ENCODE data around the gene PEX3.
"Not testable (repeated sequence)": the region's sequence is repeated elsewhere in the genome, so short reads cannot be mapped to it uniquely, and the experiment has no call there.

The PEX3 gene

GRCh38 chr6:143450453-143451371 is at the start of gene PEX3, which contains the start of gene ADAT2:
PEX3 (plus strand) TSS chr6:143450805; CDS start chr6:143451043, 238 bp downstream.
ADAT2 (minus strand) TSS chr6:143450695; CDS start chr6:143450658, 37 bp downstream.
- peak; percentile 96 for DNase-seq (ENCODE audit: low spot score)

GRCh38 chr6:143401068-143401446 is 49.5 kb upstream of the PEX3 start:
- no peak for DNase-seq (ENCODE audit: low spot score)

- peak; percentile 33 for DNase-seq (ENCODE audit: low spot score)
These were observed 48.8 kb upstream of the PEX3 start for GRCh38 chr6:143401636-143402370.

GRCh38 chr6:143402721-143403336 is 47.8 kb upstream of the PEX3 start:
- DNase-seq (ENCODE audit: low spot score) = no peak

GRCh38 chr6:143405373-143406154 is 45.0 kb upstream of the PEX3 start:
- peak; percentile 66 for DNase-seq (ENCODE audit: low spot score)

GRCh38 chr6:143406673-143407072 is 43.9 kb upstream of the PEX3 start:
- DNase-seq (ENCODE audit: low spot score) = no peak

- DNase-seq (ENCODE audit: low spot score) = peak; percentile 35
These were observed 42.3 kb upstream of the PEX3 start for GRCh38 chr6:143408151-143408786.

GRCh38 chr6:143408787-143409162 is 41.8 kb upstream of the PEX3 start:
- no peak for DNase-seq (ENCODE audit: low spot score)

- DNase-seq (ENCODE audit: low spot score) = peak; percentile 30
These were observed 39.7 kb upstream of the PEX3 start for GRCh38 chr6:143410859-143411270.

- no peak for DNase-seq (ENCODE audit: low spot score)
These were observed 35.8 kb upstream of the PEX3 start for GRCh38 chr6:143414769-143415168.

GRCh38 chr6:143419526-143419925 is 31.1 kb upstream of the PEX3 start:
- no peak for DNase-seq (ENCODE audit: low spot score)

- no peak for DNase-seq (ENCODE audit: low spot score)
These were observed 24.6 kb upstream of the PEX3 start for GRCh38 chr6:143426026-143426425.

GRCh38 chr6:143427109-143427817 is 23.3 kb upstream of the PEX3 start:
- DNase-seq (ENCODE audit: low spot score) = peak; percentile 76

GRCh38 chr6:143429970-143430369 is 20.6 kb upstream of the PEX3 start:
- DNase-seq (ENCODE audit: low spot score) = no peak

- DNase-seq (ENCODE audit: low spot score) = no peak
These were observed 19.4 kb upstream of the PEX3 start for GRCh38 chr6:143431226-143431625.

- DNase-seq (ENCODE audit: low spot score) = no peak
These were observed 18.0 kb upstream of the PEX3 start for GRCh38 chr6:143432588-143432987.

- no peak for DNase-seq (ENCODE audit: low spot score)
These were observed 9.6 kb upstream of the PEX3 start for GRCh38 chr6:143441010-143441409.

GRCh38 chr6:143441680-143442545 is 8.7 kb upstream of the PEX3 start:
- no peak for DNase-seq (ENCODE audit: low spot score)

- no peak for DNase-seq (ENCODE audit: low spot score)
These were observed 7.5 kb upstream of the PEX3 start for GRCh38 chr6:143443096-143443495.

GRCh38 chr6:143447865-143448264 is 2.7 kb upstream of the PEX3 start:
- DNase-seq (ENCODE audit: low spot score) = not testable (repeated sequence)
